DND-41 (cell line): ENCODE results near the gene NFXL1.

Experiments used
- ATAC-seq: fragments of 200-7000 bp; cut with Tn5 transposase; 3 replicates; pipeline ENCODE4 v1.9.1; 2021; ENCODE audit warnings: low read depth; ENCODE audit not compliant: insufficient read depth
- DNase-seq: peaks from one replicate; pipeline ENCODE4 v3.0.0-alpha.2; 2020
- H2AFZ ChIP-seq: 2 replicates; pipeline ENCODE4 v1.6.0; 2012; ENCODE audit warnings: low read depth, low read length
- H3K27ac ChIP-seq: 2 replicates; pipeline ENCODE4 v1.5.1; 2012; ENCODE audit warnings: low read length, inconsistent platforms
- H3K27me3 ChIP-seq: fragments of 200-600 bp; sonication (generic); 2 replicates; pipeline ENCODE4 v1.6.0; 2012; ENCODE audit warnings: low read length, mild to moderate bottlenecking, inconsistent platforms; ENCODE audit not compliant: insufficient read depth, poor library complexity
- H3K36me3 ChIP-seq: 2 replicates; pipeline ENCODE4 v1.5.1; 2012; ENCODE audit warnings: low read length, inconsistent platforms; ENCODE audit not compliant: insufficient read depth
- H3K4me1 ChIP-seq: 2 replicates; pipeline ENCODE4 v1.5.1; 2012; ENCODE audit warnings: mild to moderate bottlenecking, low read length; ENCODE audit not compliant: insufficient read depth
- H3K4me2 ChIP-seq: 2 replicates; pipeline ENCODE4 v1.6.0; 2012; ENCODE audit warnings: mild to moderate bottlenecking, moderate library complexity, low read length, inconsistent platforms; ENCODE audit not compliant: insufficient read depth
- H3K4me3 ChIP-seq, 2 experiments: fragments of 200-600 bp in 1 of 2; shearing (Covaris generic) in 1 of 2; 2 replicates each; pipeline ENCODE4 v1.5.1; 2012 to 2016; ENCODE audit warnings: inconsistent platforms in 2 of 2, low read length in 2 of 2, mild to moderate bottlenecking in 2 of 2, low read depth in 1 of 2, moderate library complexity in 1 of 2
- H3K79me2 ChIP-seq: 2 replicates; pipeline ENCODE4 v1.6.0; 2012; ENCODE audit warnings: low read length, inconsistent platforms; ENCODE audit not compliant: insufficient read depth
- H3K9ac ChIP-seq: 2 replicates; pipeline ENCODE4 v1.6.0; 2012; ENCODE audit warnings: low read depth, mild to moderate bottlenecking, inconsistent platforms, low read length, moderate library complexity
- H3K9me3 ChIP-seq: 2 replicates; pipeline ENCODE4 v1.5.1; 2012; ENCODE audit warnings: low read length, moderate library complexity, mild to moderate bottlenecking, inconsistent platforms; ENCODE audit not compliant: insufficient read depth, severe bottlenecking
- H4K20me1 ChIP-seq: 2 replicates; pipeline ENCODE4 v1.6.0; 2012; ENCODE audit warnings: low read length; ENCODE audit not compliant: insufficient read depth
- CTCF ChIP-seq: IDR thresholded peaks from 2 replicates; pipeline ENCODE4 v1.5.1; 2012; ENCODE audit warnings: borderline replicate concordance, low read length, moderate library complexity, mild to moderate bottlenecking; ENCODE audit not compliant: poor library complexity, severe bottlenecking; ENCODE audit errors: extremely low read depth
- EZH2 ChIP-seq: IDR thresholded peaks from 3 replicates; pipeline ENCODE4 v1.6.1; 2012; ENCODE audit warnings: borderline replicate concordance, low read depth, mild to moderate bottlenecking, moderate library complexity, low read length, inconsistent platforms; ENCODE audit not compliant: severe bottlenecking

NFXL1 gene

GRCh38 chr4:47879458-47879857 is 34.9 kb downstream of the NFXL1 start:
- no peaks in the 10 kb centered on the region for H3K9me3 ChIP-seq
- no peaks in the 10 kb centered on the region for H3K27me3 ChIP-seq
- H3K9ac ChIP-seq = no peak overlapping the region
- no peak for ATAC-seq
- H4K20me1 ChIP-seq = no peaks in the 10 kb centered on the region
- peaks cover 92% of the 10 kb centered on the region for H3K36me3 ChIP-seq
- H3K79me2 ChIP-seq = no peaks in the 10 kb centered on the region
- no peak overlapping the region for H3K27ac ChIP-seq
- no peak for DNase-seq
- no peak overlapping the region for H2AFZ ChIP-seq
- no peak overlapping the region for H3K4me3 ChIP-seq
- no peak overlapping the region for H3K4me2 ChIP-seq
- no peaks in the 10 kb centered on the region for H3K4me1 ChIP-seq
- no peak for TF ChIP-seq EZH2
- no peak for TF ChIP-seq CTCF

GRCh38 chr4:47876784-47877546 is 37.4 kb downstream of the NFXL1 start:
- ATAC-seq = no peak
- Histone ChIP-seq H3K36me3 (peaks cover 91% of the 10 kb centered on the region), H3K79me2 (no peaks in the 10 kb centered on the region)

GRCh38 chr4:47876310-47876709 is 38.1 kb downstream of the NFXL1 start:
- Histone ChIP-seq H3K4me3 (no peak overlapping the region), H3K9me3 (no peaks in the 10 kb centered on the region), H3K79me2 (no peaks in the 10 kb centered on the region), H3K36me3 (peaks cover 85% of the 10 kb centered on the region), H4K20me1 (no peaks in the 10 kb centered on the region), H2AFZ (no peak overlapping the region), H3K27me3 (no peaks in the 10 kb centered on the region), H3K9ac (no peak overlapping the region), H3K4me2 (no peak overlapping the region), H3K4me1 (no peaks in the 10 kb centered on the region), H3K27ac (no peak overlapping the region)
- ATAC-seq = no peak
- TF ChIP-seq EZH2 = no peak
- no peak for TF ChIP-seq CTCF
- no peak for DNase-seq

More at GRCh38 chr4:47876784-47877546, 37.4 kb downstream of the NFXL1 start:
- Histone ChIP-seq H3K9me3 (no peaks in the 10 kb centered on the region), H3K4me1 (no peaks in the 10 kb centered on the region), H3K9ac (no peak overlapping the region), H3K27ac (no peak overlapping the region), H2AFZ (no peak overlapping the region), H3K27me3 (no peaks in the 10 kb centered on the region), H3K4me2 (no peak overlapping the region), H3K4me3 (no peak overlapping the region), H4K20me1 (no peaks in the 10 kb centered on the region)
- no peak for TF ChIP-seq EZH2
- TF ChIP-seq CTCF = no peak
- DNase-seq = no peak
